Pancreas (tissue), 10 donors: ENCODE measurements around the gene PGLYRP4. TPM values are rescaled to one million over a fixed set of nuclear protein-coding genes. Genes with fewer than 3 reads are reported as not detected.
A peak's percentile ranks its signal among the peaks of the same experiment; 100 is the strongest.

ENCODE experiments used
- ATAC-seq, 4 donors: fragments of 200-7000 bp; cut with Tn5 transposase; one replicate each; pipeline versions ENCODE4 v1.8.0 to v1.9.1; 2020; ENCODE audit warnings: mild to moderate bottlenecking in 4 of 4, moderate library complexity in 4 of 4
- DNase-seq, 6 donors: peaks; one replicate each; pipeline ENCODE4 v3.0.0-alpha.2; 2020
- FAIRE-seq: peaks from 2 replicates; lab custom pipeline; 2012; peaks lifted over from hg19 to GRCh38; lab: Jason Lieb, UNC
- H3K27ac ChIP-seq, 4 donors: fragments of 200-600 bp; sonication (generic); 1 replicate in 3 of 4; 2 replicates in 1 of 4; pipeline versions ENCODE4 v1.5.0 to v1.8.0; 2020
- H3K27me3 ChIP-seq, 4 donors: fragments of 200-600 bp; one replicate each; pipeline ENCODE4 v1.8.0; 2021
- H3K36me3 ChIP-seq, 3 donors: fragments of 200-600 bp; sonication (generic) in 1 of 3; one replicate each; pipeline versions ENCODE4 v1.5.0 to v1.8.0; 2020 to 2021
- H3K4me1 ChIP-seq, 3 donors: fragments of 200-600 bp; one replicate each; pipeline ENCODE4 v1.8.0; 2021
- H3K4me3 ChIP-seq, 4 donors: fragments of 200-600 bp; sonication (generic) in 2 of 4; one replicate each; pipeline versions ENCODE4 v1.5.0 to v1.8.0; 2020 to 2021
- H3K9me3 ChIP-seq, 4 donors: fragments of 200-600 bp; one replicate each; pipeline ENCODE4 v1.8.0; 2021
- CTCF ChIP-seq, 4 donors: fragments of 200-600 bp; sonication (generic) in 3 of 4; IDR thresholded peaks; one replicate each; pipeline versions ENCODE4 v1.5.0 to v1.8.0; 2021; ENCODE audit warnings: antibody characterized with exemption in 4 of 4
- WGBS, 2 donors: extraction: QIAGEN DNeasy Blood & Tissue Kit; methylation state at CpG; one replicate each; pipeline ENCODE4 v1.1.7; 2013; 5-methylcytosine and 5-hydroxymethylcytosine counted together
- intact Hi-C, 3 donors: fragments of 100-400 bp; cut with DNase I; formaldehyde crosslinking; loops; one replicate each; pipeline versions ENCODE4 v1.11.1 to v1.14.2; 2022
- polyA plus RNA-seq, 2 donors: library from polyadenylated mRNA; stranded (reverse); fragments of 200-250 nt; gene quantifications; one replicate each; pipeline ENCODE4 v1.2.3, GENCODE V29; 2013
- total RNA-seq, 6 donors: library from RNA; stranded (reverse); fragmentation: NEBNext Ultra II Directional in 4 of 6; extraction: Animal tissue kit (Norgen Biotek cat#: 25700) in 4 of 6; gene quantifications; one replicate each; pipeline versions ENCODE4 v1.2.1 to v1.2.4, GENCODE V29; 2021 to 2023
- donor health status: healthy with polysubstance abuse.
- donor health status: DM: no; HTN: no; CAD: no; lungs with moderate emphysema.
- donor health status: DM: no; HTN: no; CAD: no.
- donor health status: control.
- donor health status: control.
- donor health status: Bipolar disorder and iron deficiency.
- donor health status: DM: yes; HTN: yes; CAD: no.
- donor health status: DM: no; HTN: no; CAD: no.
- donor health status: DM: no; HTN: no; CAD: no.
- donor health status: DM: yes; HTN: yes; CAD: no.

PGLYRP4 gene
- total and polyA plus RNA-seq, 8 donors = 0.37 TPM; not detected in 7

- DNase-seq (no peak), FAIRE-seq (no peak), ATAC-seq (no peak)
- Histone ChIP-seq H3K36me3 (no peaks in the 10 kb centered on the region), H3K9me3 (no peaks in the 10 kb centered on the region), H3K27ac (no peak overlapping the region), H3K27me3 (no peaks in the 10 kb centered on the region), H3K4me3 (no peak overlapping the region), H3K4me1 (no peaks in the 10 kb centered on the region)
- no peak for TF ChIP-seq CTCF (IDR thresholded peaks at IDR 0.05)
- 32 to 34% methylated on average over 3 of the region's 3 CpGs for WGBS, 2 donors
- intact Hi-C loops = no loop called here
Observed at GRCh38 chr1:153392258-153392657, 43.6 kb upstream of the PGLYRP4 start.

GRCh38 chr1:153390938-153391710 lies 42.5 kb upstream of the PGLYRP4 start, which contains the start of gene S100A8:
TSS of gene S100A8 (minus strand) at chr1:153391073. CDS start at chr1:153390535, 538 bp downstream.
- H3K4me1 ChIP-seq = no peaks in the 10 kb centered on the region
- ATAC-seq (peak in 2 of 4 donors; percentile 46 to 55), FAIRE-seq (no peak), DNase-seq (no peak)
- no peak for TF ChIP-seq CTCF (IDR thresholded peaks at IDR 0.05)
- H3K9me3 ChIP-seq = no peaks in the 10 kb centered on the region
- 50 to 64% methylated on average over 7 of the region's 7 CpGs for WGBS, 2 donors
- H3K27me3 ChIP-seq = no peaks in the 10 kb centered on the region
- intact Hi-C loops = no loop called here
- no peaks in the 10 kb centered on the region for H3K36me3 ChIP-seq
- no peak within 1 kb of the TSS for H3K4me3 ChIP-seq
- no peak within 1 kb of the TSS for H3K27ac ChIP-seq

DNA sequence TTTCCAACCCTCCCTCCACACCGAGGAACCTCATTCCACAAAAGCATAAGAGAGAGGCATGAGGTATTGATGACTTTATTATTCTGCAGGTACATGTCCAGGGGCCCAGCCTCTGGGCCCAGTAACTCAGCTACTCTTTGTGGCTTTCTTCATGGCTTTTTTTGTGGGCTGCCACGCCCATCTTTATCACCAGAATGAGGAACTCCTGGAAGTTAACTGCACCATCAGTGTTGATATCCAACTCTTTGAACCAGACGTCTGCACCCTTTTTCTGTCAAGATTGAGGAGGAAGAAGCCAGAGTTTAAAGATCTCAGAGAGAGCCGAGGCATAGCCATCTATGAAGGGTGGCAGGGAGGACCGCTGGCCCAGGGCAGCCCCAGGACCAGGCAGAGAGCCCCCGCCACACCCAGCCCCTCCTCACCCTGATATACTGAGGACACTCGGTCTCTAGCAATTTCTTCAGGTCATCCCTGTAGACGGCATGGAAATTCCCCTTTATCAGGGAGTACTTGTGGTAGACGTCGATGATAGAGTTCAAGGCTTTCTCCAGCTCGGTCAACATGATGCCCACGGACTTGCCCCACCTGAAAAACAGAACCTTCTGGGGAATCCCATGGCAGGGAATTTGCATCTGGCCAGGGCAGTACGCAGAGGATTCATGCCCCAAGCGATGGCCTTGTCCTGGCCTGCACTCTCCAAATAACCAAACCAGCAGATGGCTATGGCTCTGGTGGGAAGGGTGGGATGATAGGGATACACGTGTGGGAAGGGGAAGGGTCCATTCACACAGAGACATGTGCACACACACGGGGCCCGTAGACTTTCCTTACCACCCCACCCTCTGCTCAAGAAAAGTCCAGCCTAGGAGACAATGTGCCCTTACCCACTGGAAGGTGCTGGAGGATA lies 41.6 kb upstream of the PGLYRP4 start:
- WGBS, 2 donors = 49 to 58% methylated on average over 17 of the region's 17 CpGs
- FAIRE-seq (no peak), DNase-seq (no peak), ATAC-seq (no peak)
- no peak overlapping the region for H3K27ac ChIP-seq
- H3K4me3 ChIP-seq = no peak overlapping the region
- H3K4me1 ChIP-seq = no peaks in the 10 kb centered on the region
- no peaks in the 10 kb centered on the region for H3K36me3 ChIP-seq
- H3K27me3 ChIP-seq = no peaks in the 10 kb centered on the region
- no peaks in the 10 kb centered on the region for H3K9me3 ChIP-seq
- intact Hi-C loops = no loop called here
- TF ChIP-seq CTCF (IDR thresholded peaks at IDR 0.05) = no peak

DNA sequence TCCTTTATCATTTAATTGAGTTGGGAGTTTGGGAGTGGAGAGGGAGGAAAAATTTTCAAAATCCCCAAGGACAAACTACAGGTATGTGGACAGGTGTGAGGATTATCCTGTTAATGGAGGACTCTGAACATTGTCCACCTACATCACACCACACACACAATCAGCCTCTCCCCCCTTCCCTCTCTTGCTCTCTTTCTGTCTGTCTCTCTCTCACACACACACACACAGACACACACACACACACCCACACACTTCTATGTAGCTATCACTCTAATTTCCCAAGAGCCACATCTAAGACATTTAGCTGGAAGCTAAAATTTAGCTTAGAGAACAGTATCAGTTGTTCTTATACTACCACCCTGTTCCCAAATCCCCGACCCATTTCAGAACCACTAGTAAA lies 40.8 kb upstream of the PGLYRP4 start:
- Histone ChIP-seq H3K36me3 (no peaks in the 10 kb centered on the region), H3K27me3 (no peaks in the 10 kb centered on the region), H3K4me3 (no peak overlapping the region), H3K9me3 (no peaks in the 10 kb centered on the region), H3K4me1 (no peaks in the 10 kb centered on the region), H3K27ac (no peak overlapping the region)
- intact Hi-C loops = no loop called here
- DNase-seq (no peak), FAIRE-seq (no peak), ATAC-seq (no peak)
- TF ChIP-seq CTCF (IDR thresholded peaks at IDR 0.05) = no peak
- WGBS, 2 donors = 67 to 69% methylated on average over 1 of the region's 1 CpG
